HCT116 (cell line): ENCODE results near the gene CGB1.
"Not testable (repeated sequence)": the region's sequence is repeated elsewhere in the genome, so short reads cannot be mapped to it uniquely, and the experiment has no call there.

ENCODE experiments used
- EZH2 ChIP-seq: fragments of 200-600 bp; sonication (generic); IDR thresholded peaks from 2 replicates; pipeline ENCODE4 v1.6.1; 2017; ENCODE audit warnings: antibody characterized with exemption, mixed run types
- EZH2phosphoT487 ChIP-seq: fragments of 200-600 bp; IDR thresholded peaks from 2 replicates; pipeline ENCODE4 v1.6.1; 2018; ENCODE audit warnings: antibody characterized with exemption, borderline replicate concordance
- POLR2A ChIP-seq: IDR thresholded peaks from 2 replicates; pipeline ENCODE4 v1.7.0; 2011; ENCODE audit warnings: borderline replicate concordance; ENCODE audit not compliant: insufficient read depth, insufficient read length; ENCODE audit errors: extremely low read depth
- POLR2AphosphoS5 ChIP-seq: IDR thresholded peaks from 2 replicates; pipeline ENCODE4 v1.6.1; 2011; ENCODE audit warnings: mild to moderate bottlenecking, low read depth, low read length, moderate library complexity
- RAD21 ChIP-seq: IDR thresholded peaks from 2 replicates; pipeline ENCODE4 v1.6.1; 2012; ENCODE audit warnings: low read depth, mild to moderate bottlenecking
- SP1 ChIP-seq: IDR thresholded peaks from 2 replicates; pipeline ENCODE4 v1.6.1; 2012; ENCODE audit warnings: low read depth
- ZFX ChIP-seq: fragments of 450-650 bp; IDR thresholded peaks from 2 replicates; pipeline ENCODE4 v1.6.1; 2017
- ZNF274 ChIP-seq: fragments of 200-500 bp; sonication (Bioruptor generic); IDR thresholded peaks from 2 replicates; pipeline ENCODE4 v1.6.1; 2014; ENCODE audit warnings: mild to moderate bottlenecking, low read depth, low read length, inconsistent platforms
- TF ChIP-seq, protein P1 (sequence below), 3 experiments: fragments of 200-600 bp in 1 of 3; sonication (generic) in 1 of 3; IDR thresholded peaks in 2 of 3; conservative IDR thresholded peaks in 1 of 3; 2 replicates each; pipeline ENCODE4 v1.5.1; 2012 to 2017; ENCODE audit warnings: low read depth in 2 of 3, low read length in 2 of 3, antibody characterized with exemption in 1 of 3, borderline replicate concordance in 1 of 3, control low read depth in 1 of 3, mild to moderate bottlenecking in 1 of 3, mixed read lengths in 1 of 3, mixed run types in 1 of 3, moderate library complexity in 1 of 3; ENCODE audit not compliant: insufficient read depth in 1 of 3

GRCh38 chr19:49036815-49037214, at the start of gene CGB1:
- TF ChIP-seq EZH2, POLR2AphosphoS5, ZNF274, POLR2A, ZFX, EZH2phosphoT487: not testable (repeated sequence)
- TF ChIP-seq, protein P1, sequence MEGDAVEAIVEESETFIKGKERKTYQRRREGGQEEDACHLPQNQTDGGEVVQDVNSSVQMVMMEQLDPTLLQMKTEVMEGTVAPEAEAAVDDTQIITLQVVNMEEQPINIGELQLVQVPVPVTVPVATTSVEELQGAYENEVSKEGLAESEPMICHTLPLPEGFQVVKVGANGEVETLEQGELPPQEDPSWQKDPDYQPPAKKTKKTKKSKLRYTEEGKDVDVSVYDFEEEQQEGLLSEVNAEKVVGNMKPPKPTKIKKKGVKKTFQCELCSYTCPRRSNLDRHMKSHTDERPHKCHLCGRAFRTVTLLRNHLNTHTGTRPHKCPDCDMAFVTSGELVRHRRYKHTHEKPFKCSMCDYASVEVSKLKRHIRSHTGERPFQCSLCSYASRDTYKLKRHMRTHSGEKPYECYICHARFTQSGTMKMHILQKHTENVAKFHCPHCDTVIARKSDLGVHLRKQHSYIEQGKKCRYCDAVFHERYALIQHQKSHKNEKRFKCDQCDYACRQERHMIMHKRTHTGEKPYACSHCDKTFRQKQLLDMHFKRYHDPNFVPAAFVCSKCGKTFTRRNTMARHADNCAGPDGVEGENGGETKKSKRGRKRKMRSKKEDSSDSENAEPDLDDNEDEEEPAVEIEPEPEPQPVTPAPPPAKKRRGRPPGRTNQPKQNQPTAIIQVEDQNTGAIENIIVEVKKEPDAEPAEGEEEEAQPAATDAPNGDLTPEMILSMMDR (IDR thresholded peaks at IDR 0.05 in 2 of 3, conservative IDR thresholded peaks at IDR 0.05 in 1 of 3; ENCODE audit: borderline replicate concordance in 1 of 3, insufficient read depth in 1 of 3, low read depth in 2 of 3, low read length in 2 of 3), result peak; percentile 40 to 93 (median 83); a peak in 5 of 6 replicates
- TF ChIP-seq SP1 (0 out of 2 replicates have a peak, but pooled peaks have one; percentile 23), RAD21 (peak; percentile 59)
